ENCODE data around the gene MINDY4.

Gene MINDY4

DNA sequence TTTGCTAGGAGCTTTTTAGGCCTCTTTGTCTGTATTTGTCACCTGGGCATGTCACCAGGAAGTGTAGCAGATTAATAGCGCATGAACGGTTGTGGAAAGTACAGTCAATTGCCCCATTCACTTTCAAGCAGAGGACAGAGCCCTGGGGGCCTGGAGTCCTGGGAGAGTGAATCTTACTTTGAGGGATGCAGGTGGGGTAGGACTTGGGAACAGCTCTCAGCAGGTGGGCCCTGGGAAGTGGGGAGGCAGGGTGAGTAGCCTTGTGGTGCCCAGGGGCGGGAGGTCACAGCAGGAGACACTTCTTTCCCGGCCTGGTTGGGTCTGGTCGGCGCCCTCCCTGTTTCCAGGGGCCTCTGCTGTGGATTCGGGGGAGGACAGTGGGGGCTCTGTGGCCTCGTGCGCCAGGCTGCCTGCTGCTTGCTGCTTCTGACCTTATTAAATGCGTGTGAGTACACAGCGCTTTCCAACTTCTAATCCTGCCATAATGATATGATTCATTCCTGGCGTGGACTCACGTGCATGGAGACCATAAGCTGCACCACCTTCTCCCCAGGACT, 88.8 kb downstream of the MINDY4 start:
- no peak for DNase-seq

- DNase-seq, result no peak
These were observed 90.4 kb downstream of the MINDY4 start for GRCh38 chr7:30861612-30862011.

DNA sequence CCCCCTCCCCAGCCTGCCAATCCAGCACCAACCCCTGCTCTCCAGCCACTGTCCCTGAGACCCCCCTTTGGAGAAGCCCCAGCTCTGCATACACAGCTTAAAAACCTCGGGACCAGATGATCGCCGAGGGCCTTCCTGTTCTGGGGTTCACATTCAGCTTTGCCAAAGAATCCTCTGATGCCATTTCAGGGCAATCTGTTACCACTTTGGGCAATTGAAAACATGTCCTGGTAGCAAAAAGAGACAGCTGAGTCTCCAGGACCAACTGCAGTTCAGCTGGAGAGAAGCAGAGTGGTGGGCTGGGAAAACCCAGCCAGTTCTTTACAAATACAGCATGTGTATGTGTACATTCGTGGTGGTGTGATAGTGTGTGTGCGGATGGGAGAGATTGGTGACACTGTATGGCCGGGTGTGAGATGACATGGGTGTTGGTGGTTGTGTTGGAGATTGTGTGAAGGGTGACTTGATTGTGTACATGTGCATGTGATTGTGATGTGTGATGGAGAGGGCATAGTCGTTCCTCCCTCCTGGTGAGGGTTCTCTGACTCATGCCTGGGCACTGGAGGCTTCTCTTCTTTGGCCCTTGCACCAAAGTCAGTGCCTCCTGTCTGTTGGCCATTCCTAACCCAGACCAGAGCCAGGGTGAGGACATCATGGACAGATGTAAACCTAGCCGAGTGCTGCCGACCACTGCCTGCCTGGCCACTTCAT, 91.9 kb downstream of the MINDY4 start:
- DNase-seq, result no peak

DNA sequence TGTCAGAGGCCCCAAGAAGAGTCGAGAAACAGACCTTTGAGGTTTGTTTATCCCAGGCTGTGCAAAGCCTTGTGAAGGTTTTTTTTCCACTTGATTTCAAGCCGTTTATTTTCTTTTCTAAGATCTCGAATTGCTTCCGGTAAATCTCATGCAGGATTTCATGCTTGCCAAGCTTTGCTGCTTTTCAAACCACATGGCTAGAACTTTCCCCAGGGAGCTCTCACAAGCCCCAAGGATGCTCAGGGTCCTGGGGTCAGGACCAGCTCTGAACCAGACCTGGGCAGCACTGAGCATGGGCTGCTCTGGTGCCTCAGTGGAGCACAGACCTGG, 92.5 kb downstream of the MINDY4 start:
- DNase-seq, result no peak

DNA sequence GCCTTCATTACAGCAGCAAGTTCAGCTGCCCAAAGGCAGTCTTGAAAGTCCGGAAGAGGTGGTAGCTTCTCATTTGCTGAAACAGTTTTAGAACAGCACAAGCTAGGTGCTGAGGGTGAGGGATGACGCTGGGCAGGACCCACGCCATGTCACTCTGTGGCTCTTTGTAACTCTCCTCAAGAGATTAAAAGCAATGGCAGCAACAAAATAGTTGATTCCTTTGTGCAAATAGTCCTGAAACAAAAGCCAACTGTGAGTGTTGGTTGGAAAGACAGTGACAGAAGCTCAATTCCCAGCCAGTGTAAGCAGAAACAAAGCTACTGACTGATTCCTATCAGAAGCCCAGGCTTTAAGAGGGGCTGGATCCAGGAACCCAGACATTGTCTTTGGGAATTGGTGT, 92.9 kb downstream of the MINDY4 start:
- DNase-seq, result no peak

GRCh38 chr7:30865076-30865475, 93.9 kb downstream of the MINDY4 start:
- no peak for DNase-seq

DNA sequence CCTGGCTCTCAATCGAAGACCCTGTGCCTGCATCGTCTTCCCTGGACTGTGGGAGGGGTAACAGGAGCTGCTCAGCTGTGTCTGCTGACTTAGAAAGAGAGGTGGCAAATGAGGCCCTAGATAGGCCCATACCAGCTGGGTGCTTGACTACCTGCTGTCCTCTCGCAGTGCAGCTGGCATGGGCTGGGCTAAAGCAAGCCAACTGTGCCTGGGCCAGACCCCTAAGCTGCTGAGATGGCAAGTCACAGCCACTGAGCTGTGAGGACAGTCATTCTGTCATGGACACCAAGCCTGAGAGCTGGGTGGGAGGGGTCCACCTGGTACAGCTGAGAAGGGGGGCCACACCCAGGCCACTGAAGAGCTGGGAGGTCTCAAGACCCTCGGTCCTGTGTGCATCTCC, 94.6 kb downstream of the MINDY4 start:
- DNase-seq, result no peak

DNA sequence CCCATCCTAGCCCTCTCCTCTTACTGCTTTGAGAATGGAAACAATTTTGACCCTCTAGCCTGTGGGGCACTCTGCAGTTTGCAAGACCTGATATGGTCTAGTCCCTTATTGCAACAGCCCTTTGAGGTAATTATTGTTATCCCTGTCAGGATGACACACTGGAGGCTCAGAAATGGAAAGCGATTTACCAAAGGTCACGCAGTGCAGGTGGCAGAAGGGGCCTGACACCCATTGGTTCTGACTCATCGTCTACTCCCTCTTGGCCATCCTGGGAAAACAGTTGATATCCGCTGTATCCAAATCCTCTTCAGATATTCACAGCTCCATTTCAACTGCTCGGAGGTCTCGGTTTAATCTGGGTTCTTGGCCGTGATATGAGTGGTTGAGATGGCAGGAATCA, 95.7 kb downstream of the MINDY4 start:
- no peak for DNase-seq

GRCh38 chr7:30867483-30867882, 96.3 kb downstream of the MINDY4 start:
- no peak for DNase-seq

DNA sequence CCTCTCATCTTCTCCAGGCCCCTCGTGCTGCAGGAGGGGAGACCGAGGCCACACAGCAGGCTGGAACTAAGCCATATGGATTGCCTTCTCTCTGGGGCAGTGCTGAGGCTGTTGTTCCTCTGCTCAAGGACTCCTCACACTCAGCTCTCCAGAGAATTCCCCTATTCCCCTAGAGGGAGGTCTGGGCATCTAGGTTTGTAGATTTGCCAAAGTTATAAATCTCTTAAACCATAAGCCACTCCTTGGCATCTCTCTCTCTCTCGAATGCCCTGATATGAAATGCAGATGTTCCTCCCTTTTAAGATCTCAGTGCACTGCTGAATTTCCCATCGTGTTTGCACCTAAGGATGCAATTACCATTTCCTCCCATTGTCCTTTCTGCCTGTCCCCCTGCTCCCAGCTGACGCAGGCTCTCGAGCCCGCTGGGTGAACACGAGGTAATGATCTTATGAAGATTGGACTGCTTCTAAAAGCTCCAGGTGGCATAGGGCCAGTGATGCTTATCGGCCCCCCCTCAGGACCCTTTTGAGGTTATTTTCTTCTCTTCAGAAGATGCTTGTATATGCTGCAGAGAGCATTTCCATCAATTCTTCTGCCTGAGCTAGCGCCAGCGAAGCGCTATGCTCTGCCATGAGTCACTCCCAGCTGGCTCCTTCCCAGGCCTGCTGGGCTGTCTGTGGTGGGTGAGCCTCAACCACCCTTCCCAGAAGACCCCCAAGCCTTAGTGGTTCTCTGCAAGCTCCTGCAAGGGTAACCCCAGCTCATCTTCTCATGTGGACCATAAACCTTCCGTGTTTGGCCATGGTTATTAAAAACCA, 98.8 kb downstream of the MINDY4 start:
- DNase-seq, result no peak

GRCh38 chr7:30870821-30871518, 99.8 kb downstream of the MINDY4 start:
- DNase-seq, result no peak

GRCh38 chr7:30871655-30872054, 100.4 kb downstream of the MINDY4 start:
- no peak for DNase-seq

GRCh38 chr7:30873207-30873606, 102.0 kb downstream of the MINDY4 start:
- no peak for DNase-seq

GRCh38 chr7:30873656-30874055, 102.4 kb downstream of the MINDY4 start:
- no peak for DNase-seq

DNA sequence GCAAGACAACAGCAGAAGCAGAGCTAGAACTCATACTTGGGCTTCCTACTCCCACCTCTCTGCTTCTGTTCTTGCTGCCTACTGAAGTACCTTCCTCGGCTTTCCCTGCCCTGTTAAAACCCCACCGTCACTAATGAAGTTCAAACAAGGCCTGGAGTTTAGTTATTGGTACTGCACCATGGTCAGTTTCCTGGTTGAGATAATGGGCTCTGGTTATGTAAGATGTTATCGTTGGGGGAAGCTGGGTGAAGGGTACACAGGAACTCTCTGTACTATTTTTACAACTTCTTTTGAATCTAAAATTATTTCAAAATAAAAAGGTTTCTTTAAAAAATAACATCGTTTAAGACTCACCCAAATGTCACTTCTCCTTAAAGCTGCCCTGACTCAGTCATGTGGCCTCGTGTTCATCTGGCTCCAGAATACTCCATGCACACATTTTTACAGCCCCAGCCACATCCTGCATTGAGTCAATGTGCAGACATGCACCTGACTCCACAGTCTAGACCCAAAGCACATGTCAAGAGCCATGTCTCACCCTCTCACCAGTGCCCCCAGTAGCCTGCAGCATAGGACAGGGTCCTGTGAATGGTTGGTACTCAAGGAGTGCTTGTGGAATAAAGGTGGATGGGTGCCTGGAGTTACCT, 103.6 kb downstream of the MINDY4 start:
- DNase-seq, result no peak

DNA sequence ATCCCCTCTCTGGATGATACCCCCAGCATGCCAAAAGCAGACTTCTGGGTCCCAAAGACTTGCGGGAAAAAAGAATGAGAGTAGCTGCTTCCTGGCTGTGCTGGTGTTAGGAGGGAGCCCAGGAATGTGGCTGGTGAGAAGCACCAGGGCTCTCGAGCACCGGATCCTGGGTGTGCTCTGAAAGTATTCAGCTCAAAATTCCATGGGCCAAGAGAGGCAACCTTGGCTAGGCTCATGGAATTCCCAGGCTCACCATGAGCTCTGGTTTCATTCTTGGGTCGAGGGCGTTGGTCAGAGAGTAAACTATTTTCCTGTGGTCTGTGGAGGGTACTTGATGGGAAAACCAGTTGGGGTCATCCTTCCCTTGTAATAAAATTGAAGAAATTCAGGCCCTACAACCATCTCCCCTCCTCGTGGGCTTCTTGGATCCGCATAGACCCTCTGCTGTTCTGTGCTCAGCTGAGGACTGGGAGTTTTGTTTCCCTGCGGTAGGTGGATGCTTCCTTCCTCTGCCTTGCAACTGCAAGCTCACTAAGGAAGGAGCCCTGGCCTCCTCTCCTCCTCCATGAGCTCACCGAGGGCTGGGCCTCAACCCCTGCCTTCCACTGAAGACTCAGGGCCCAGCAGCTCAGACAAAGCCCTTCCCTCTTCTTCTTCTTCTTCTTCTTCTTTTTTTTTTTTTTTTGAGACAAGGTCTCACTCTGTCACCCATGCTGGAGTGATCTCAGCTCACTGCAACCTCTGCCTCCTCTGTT, 106.0 kb downstream of the MINDY4 start:
- DNase-seq, result no peak

- DNase-seq, result no peak
These were observed 106.8 kb downstream of the MINDY4 start for GRCh38 chr7:30877993-30878392.

GRCh38 chr7:30879139-30880124, 108.2 kb downstream of the MINDY4 start:
- no peak for DNase-seq

DNA sequence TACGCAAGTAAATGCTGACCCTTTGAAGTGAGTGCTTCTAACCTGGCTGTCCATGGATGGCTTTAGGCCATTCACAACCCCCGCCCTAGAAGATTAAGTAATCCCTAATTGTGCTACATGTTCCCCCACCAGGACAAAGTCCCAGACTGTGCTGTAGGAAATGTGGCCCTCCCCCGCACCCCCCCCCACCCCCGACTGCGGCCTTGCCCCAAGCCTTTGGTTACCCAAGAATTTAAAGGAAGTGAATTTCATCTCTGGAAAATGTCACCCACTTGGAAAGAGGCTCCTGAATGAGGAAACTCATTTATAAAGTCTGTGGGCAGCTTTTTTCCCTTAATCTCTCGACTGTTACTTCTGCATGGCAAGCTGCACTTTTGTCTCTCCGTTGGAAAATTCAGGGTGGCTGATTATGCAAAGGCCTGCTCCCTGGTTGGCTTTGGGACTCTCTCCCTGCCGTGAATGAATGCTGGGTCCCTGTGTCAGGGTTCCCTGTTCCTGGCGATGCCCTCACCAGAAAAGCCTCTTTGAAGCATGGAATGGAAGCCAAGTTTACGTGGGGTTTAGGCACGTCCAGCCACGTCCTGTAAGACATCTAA, 109.0 kb downstream of the MINDY4 start:
- DNase-seq, result no peak

GRCh38 chr7:30880941-30881340, 109.7 kb downstream of the MINDY4 start:
- DNase-seq, result no peak

- no peak for DNase-seq
These were observed 110.2 kb downstream of the MINDY4 start for GRCh38 chr7:30881448-30881847.

All from right forelimb (tissue), 1 donor.